OCI-LY7 (cell line): ENCODE results near the gene DUSP22.

Experiments
- EZH2phosphoT487 ChIP-seq: fragments of 200-600 bp; sonication (generic); IDR thresholded peaks from 2 replicates; pipeline ENCODE4 v1.6.1; 2018; ENCODE audit warnings: low read depth, borderline replicate concordance, mild to moderate bottlenecking, mixed run types, antibody characterized with exemption, low read length, moderate library complexity, mixed read lengths
- TF ChIP-seq, protein P1 (sequence below): fragments of 200-600 bp; sonication (generic); conservative IDR thresholded peaks from 2 replicates; pipeline ENCODE4 v1.5.1; 2014; ENCODE audit warnings: mild to moderate bottlenecking, antibody characterized with exemption, low read length, moderate library complexity, mixed read lengths

DNA sequence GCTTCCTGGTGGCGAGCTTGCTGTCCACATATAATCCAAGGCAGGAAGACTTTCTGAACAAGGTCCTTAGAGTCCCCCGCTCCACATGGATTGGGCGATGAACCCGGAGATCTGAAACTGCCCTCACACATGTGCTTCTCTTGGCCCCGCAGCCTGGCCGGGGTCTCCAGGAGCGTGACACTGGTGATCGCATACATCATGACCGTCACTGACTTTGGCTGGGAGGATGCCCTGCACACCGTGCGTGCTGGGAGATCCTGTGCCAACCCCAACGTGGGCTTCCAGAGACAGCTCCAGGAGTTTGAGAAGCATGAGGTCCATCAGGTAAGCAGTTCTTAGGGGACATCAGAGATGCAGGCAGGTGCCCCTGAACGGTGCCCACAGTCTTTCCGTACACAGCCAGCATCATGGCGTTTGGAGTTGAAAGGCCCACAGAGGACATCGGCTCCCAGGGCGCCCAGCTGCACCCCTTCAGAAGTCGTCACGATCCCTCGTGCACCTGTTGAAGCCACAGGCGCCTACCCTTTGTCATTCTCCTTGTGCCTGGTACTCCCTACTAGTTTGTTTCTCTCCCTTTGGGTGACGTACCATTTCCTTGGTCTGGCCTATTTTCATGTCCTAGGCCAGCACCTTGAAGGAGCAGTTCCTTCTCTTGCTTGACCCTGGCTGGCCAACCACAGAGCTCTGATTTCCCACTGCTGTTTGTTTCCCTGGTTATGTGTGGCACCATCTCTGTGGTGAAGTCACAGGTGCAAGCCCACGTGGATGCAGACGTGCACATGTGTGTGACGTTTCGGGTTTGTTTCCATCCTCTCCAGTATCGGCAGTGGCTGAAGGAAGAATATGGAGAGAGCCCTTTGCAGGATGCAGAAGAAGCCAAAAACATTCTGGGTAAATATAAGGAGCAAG lies 55.9 kb downstream of the DUSP22 start:
- TF ChIP-seq, protein P1, sequence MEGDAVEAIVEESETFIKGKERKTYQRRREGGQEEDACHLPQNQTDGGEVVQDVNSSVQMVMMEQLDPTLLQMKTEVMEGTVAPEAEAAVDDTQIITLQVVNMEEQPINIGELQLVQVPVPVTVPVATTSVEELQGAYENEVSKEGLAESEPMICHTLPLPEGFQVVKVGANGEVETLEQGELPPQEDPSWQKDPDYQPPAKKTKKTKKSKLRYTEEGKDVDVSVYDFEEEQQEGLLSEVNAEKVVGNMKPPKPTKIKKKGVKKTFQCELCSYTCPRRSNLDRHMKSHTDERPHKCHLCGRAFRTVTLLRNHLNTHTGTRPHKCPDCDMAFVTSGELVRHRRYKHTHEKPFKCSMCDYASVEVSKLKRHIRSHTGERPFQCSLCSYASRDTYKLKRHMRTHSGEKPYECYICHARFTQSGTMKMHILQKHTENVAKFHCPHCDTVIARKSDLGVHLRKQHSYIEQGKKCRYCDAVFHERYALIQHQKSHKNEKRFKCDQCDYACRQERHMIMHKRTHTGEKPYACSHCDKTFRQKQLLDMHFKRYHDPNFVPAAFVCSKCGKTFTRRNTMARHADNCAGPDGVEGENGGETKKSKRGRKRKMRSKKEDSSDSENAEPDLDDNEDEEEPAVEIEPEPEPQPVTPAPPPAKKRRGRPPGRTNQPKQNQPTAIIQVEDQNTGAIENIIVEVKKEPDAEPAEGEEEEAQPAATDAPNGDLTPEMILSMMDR = no peak
- TF ChIP-seq EZH2phosphoT487 = no peak
